Measurements from ENCODE around the gene SLC19A1. TPM values are rescaled to one million over a fixed set of nuclear protein-coding genes. Genes with fewer than 3 reads are reported as not detected.

Gene SLC19A1
- total RNA-seq, 1 experiment from 2014 or later: 25.4 TPM

DNA sequence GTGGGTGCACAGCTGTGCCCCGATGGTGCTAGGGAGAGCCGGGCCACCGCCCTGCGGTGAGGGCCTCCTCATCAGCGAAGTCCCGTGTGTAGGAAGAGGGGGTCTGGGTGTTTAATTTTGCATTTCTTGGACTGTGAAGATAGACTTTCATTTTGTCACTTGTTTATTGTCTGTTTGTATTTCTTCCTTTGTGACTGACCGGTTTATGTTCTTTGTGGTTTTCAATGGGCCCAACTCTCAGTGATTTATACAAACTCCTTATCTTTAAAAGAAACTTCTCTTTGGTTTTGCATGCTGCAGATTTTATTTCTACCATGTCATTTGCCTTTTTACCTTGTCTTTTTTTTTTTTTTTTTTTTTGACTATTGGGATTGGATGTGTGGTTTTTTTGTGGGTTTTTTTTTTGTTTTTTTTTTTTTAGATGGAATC lies 72.1 kb downstream of the SLC19A1 start:
- POLR2A ChIA-PET: interaction anchor here (1.4 kb wide), 1 partner anchor 8 kb away, joined by 3 read pairs; no protein-coding TSS in a partner anchor
- Mint-ChIP-seq H3K27ac (ENCODE audit: low read depth, unreplicated experiment) (peak overlapping the region; percentile 44), H3K27me3 (ENCODE audit: insufficient read depth, unreplicated experiment) (peaks cover 4% of the 10 kb centered on the region), H3K4me1 (ENCODE audit: insufficient read depth, unreplicated experiment) (peaks cover 6% of the 10 kb centered on the region), H3K36me3 (ENCODE audit: insufficient read depth, unreplicated experiment) (no peaks in the 10 kb centered on the region), H3K9me3 (ENCODE audit: unreplicated experiment) (peaks cover 7% of the 10 kb centered on the region), H3K4me3 (ENCODE audit: unreplicated experiment) (no peak overlapping the region)
- intact Hi-C loops (cut with micrococcal nuclease): no loop called here
- no peak for DNase-seq (ENCODE audit: unreplicated experiment)
- CTCF ChIA-PET: interaction anchor here (0.5 to 1.3 kb wide), 7 partner anchors 164 to 488 kb away, joined by 3 to 8 read pairs (median 3); no protein-coding TSS in a partner anchor
- TF ChIP-seq, protein P1, sequence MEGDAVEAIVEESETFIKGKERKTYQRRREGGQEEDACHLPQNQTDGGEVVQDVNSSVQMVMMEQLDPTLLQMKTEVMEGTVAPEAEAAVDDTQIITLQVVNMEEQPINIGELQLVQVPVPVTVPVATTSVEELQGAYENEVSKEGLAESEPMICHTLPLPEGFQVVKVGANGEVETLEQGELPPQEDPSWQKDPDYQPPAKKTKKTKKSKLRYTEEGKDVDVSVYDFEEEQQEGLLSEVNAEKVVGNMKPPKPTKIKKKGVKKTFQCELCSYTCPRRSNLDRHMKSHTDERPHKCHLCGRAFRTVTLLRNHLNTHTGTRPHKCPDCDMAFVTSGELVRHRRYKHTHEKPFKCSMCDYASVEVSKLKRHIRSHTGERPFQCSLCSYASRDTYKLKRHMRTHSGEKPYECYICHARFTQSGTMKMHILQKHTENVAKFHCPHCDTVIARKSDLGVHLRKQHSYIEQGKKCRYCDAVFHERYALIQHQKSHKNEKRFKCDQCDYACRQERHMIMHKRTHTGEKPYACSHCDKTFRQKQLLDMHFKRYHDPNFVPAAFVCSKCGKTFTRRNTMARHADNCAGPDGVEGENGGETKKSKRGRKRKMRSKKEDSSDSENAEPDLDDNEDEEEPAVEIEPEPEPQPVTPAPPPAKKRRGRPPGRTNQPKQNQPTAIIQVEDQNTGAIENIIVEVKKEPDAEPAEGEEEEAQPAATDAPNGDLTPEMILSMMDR (IDR thresholded peaks at IDR 0.05; ENCODE audit: unreplicated experiment): no peak
- no TSS peak for BruUV-seq (replicated peaks)

DNA sequence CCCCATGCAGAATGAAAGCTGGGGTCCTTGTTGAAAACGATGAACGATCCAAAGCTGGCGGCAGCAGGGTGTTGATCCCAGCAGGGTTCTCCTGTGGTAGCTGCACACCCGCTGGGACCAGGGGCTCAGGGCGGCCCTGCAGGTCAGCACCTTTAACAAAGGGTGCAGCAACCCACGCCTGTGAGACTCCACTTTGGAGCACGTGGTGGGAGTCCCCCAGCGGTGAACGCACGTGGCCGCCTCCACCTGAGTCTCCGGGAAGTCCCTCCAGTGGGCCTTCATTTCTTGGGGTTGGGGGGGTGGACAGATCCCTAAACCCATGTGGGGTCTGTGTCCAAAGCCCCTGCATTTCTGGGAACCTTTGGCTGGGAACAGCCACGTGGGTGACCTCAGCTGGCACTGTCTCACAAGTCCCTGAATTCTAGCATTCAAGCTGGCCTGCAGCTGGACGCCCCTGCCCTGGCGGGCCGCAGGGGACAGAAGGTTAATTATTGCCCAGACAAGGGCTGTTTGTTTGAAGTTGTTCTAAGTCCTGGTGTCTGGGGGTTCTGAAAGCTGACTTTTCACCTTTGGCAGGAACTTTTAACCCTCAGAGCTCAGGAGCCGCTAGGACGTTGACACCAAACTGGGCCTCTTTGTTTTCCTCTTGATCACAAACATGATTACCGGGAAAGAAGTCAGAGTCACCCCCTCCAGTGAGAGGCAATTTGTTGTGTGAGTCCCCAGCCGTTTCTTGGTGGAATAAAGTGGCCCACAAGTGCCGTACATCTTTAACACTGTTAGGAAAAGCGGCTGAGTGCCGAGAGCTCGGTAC lies 72.8 kb downstream of the SLC19A1 start:
- TF ChIP-seq, protein P1 (IDR thresholded peaks at IDR 0.05; ENCODE audit: unreplicated experiment): no peak
- DNase-seq (ENCODE audit: unreplicated experiment): no peak
- H3K27me3 Mint-ChIP-seq (ENCODE audit: insufficient read depth, unreplicated experiment): peaks cover 10% of the 10 kb centered on the region
- BruUV-seq (replicated peaks): no TSS peak
- peaks cover 7% of the 10 kb centered on the region for H3K9me3 Mint-ChIP-seq (ENCODE audit: unreplicated experiment)
- H3K27ac Mint-ChIP-seq (ENCODE audit: low read depth, unreplicated experiment): no peak overlapping the region
- intact Hi-C loops (cut with micrococcal nuclease): no loop called here
- no peaks in the 10 kb centered on the region for H3K36me3 Mint-ChIP-seq (ENCODE audit: insufficient read depth, unreplicated experiment)
- peaks cover 6% of the 10 kb centered on the region for H3K4me1 Mint-ChIP-seq (ENCODE audit: insufficient read depth, unreplicated experiment)
- ChIA-PET POLR2A (interaction anchor here (0.6 kb wide), 1 partner anchor 285 kb away, joined by 3 read pairs; no protein-coding TSS in a partner anchor), CTCF (interaction anchor here (0.7 to 1.3 kb wide), 3 partner anchors 332 to 488 kb away, joined by 3 read pairs; no protein-coding TSS in a partner anchor)
- H3K4me3 Mint-ChIP-seq (ENCODE audit: unreplicated experiment): no peak overlapping the region

DNA sequence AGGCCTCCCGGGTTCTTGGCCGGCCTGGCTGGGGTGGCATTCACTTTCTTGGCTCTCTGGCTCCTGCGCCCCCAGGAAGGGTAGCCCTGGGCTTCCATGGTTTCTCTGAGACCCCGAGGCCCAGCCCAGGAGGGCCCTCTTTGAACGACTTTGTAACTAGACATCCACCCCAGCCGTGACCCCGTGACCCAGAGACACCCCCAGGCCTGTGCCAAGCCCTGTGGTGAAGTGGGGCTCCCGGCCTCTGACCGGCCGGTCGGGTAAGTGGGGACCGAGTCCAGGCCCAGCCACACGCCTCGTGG lies 73.3 kb downstream of the SLC19A1 start:
- ChIA-PET CTCF (no interaction called here), POLR2A (no interaction called here)
- peaks cover 6% of the 10 kb centered on the region for H3K4me1 Mint-ChIP-seq (ENCODE audit: insufficient read depth, unreplicated experiment)
- TF ChIP-seq, protein P1 (IDR thresholded peaks at IDR 0.05; ENCODE audit: unreplicated experiment): no peak
- no peak overlapping the region for H3K4me3 Mint-ChIP-seq (ENCODE audit: unreplicated experiment)
- DNase-seq (ENCODE audit: unreplicated experiment): no peak
- no TSS peak for BruUV-seq (replicated peaks)
- H3K27ac Mint-ChIP-seq (ENCODE audit: low read depth, unreplicated experiment): no peak overlapping the region
- H3K9me3 Mint-ChIP-seq (ENCODE audit: unreplicated experiment): peaks cover 1% of the 10 kb centered on the region
- intact Hi-C loops (cut with micrococcal nuclease): no loop called here
- H3K36me3 Mint-ChIP-seq (ENCODE audit: insufficient read depth, unreplicated experiment): no peaks in the 10 kb centered on the region
- H3K27me3 Mint-ChIP-seq (ENCODE audit: insufficient read depth, unreplicated experiment): peaks cover 12% of the 10 kb centered on the region

DNA sequence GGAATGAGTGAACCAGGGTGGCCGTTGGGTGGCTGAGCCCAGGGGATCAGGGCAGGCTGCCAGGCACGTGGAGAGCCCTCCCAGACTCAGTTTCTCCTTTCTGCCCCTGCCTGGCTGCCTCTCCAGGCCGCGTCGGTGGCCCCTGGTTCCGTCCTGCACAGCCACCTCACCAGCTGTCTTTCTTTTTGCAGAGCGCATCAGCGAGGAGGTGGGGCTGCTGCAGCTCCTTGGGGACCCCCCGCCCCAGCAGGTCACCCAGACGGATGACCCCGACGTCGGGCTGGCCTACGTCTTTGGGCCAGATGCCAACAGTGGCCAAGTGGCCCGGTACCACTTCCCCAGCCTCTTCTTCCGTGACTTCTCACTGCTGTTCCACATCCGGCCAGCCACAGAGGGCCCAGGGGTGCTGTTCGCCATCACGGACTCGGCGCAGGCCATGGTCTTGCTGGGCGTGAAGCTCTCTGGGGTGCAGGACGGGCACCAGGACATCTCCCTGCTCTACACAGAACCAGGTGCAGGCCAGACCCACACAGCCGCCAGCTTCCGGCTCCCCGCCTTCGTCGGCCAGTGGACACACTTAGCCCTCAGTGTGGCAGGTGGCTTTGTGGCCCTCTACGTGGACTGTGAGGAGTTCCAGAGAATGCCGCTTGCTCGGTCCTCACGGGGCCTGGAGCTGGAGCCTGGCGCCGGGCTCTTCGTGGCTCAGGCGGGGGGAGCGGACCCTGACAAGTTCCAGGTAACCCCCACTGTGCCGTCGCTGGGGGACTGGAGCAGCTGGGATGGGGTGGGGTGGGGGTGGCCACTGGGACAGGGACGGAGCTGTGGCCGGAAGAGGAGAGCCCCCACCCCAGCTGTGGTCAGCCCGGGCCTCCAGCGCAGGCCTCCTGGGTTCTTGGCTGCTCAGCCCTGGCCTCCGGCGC lies 73.9 kb downstream of the SLC19A1 start:
- Mint-ChIP-seq H3K27me3 (ENCODE audit: insufficient read depth, unreplicated experiment) (peaks cover 18% of the 10 kb centered on the region), H3K9me3 (ENCODE audit: unreplicated experiment) (no peaks in the 10 kb centered on the region), H3K4me1 (ENCODE audit: insufficient read depth, unreplicated experiment) (peaks cover 6% of the 10 kb centered on the region), H3K36me3 (ENCODE audit: insufficient read depth, unreplicated experiment) (no peaks in the 10 kb centered on the region), H3K4me3 (ENCODE audit: unreplicated experiment) (no peak overlapping the region), H3K27ac (ENCODE audit: low read depth, unreplicated experiment) (no peak overlapping the region)
- intact Hi-C loops (cut with micrococcal nuclease): no loop called here
- TF ChIP-seq, protein P1 (IDR thresholded peaks at IDR 0.05; ENCODE audit: unreplicated experiment): no peak
- CTCF ChIA-PET: no interaction called here
- POLR2A ChIA-PET: no interaction called here
- DNase-seq (ENCODE audit: unreplicated experiment): no peak
- no TSS peak for BruUV-seq (replicated peaks)
